Gastroesophageal sphincter (tissue), 4 donors: ENCODE measurements around the gene PDCD4. TPM values are rescaled to one million over a fixed set of nuclear protein-coding genes. Genes with fewer than 3 reads are reported as not detected.

Experiments used
- ATAC-seq: fragments of 150-250 bp; one replicate; pipeline ENCODE4 v1.9.1; 2016; ENCODE audit warnings: mild to moderate bottlenecking, moderate library complexity
- H3K27ac ChIP-seq, 4 donors: fragments of 200-600 bp; sonication (generic) in 3 of 4; 1 replicate in 3 of 4; 2 replicates in 1 of 4; pipeline ENCODE4 v1.5.1; 2016 to 2019
- H3K27me3 ChIP-seq: fragments of 200-600 bp; sonication (generic); one replicate; pipeline ENCODE4 v1.5.1; 2019
- H3K36me3 ChIP-seq, 2 donors: fragments of 200-600 bp; sonication (generic); one replicate each; pipeline ENCODE4 v1.5.1; 2019; ENCODE audit warnings: control low read depth in 1 of 2
- H3K4me1 ChIP-seq, 3 donors: fragments of 200-600 bp; sonication (generic); 1 replicate in 2 of 3; 2 replicates in 1 of 3; pipeline ENCODE4 v1.5.1; 2016 to 2019; ENCODE audit warnings: control low read depth in 2 of 3
- H3K4me3 ChIP-seq, 2 donors: fragments of 200-600 bp; sonication (generic); one replicate each; pipeline ENCODE4 v1.5.1; 2019; ENCODE audit warnings: mild to moderate bottlenecking in 1 of 2, moderate library complexity in 1 of 2
- H3K9me3 ChIP-seq, 3 donors: fragments of 200-600 bp; sonication (generic); one replicate each; pipeline ENCODE4 v1.5.1; 2017 to 2019; ENCODE audit warnings: control low read depth in 2 of 3
- CTCF ChIP-seq, 4 experiments: fragments of 200-600 bp in 2 of 4; fragments of 450-650 bp in 2 of 4; sonication (generic) in 1 of 4; IDR thresholded peaks; one replicate each; pipeline ENCODE4 v1.5.1; 2017 to 2019; ENCODE audit warnings: antibody characterized with exemption in 4 of 4, mild to moderate bottlenecking in 2 of 4, moderate library complexity in 2 of 4
- EP300 ChIP-seq: sonication (generic); formaldehyde crosslinking; IDR thresholded peaks from one replicate; pipeline ENCODE4 v1.6.1; 2017; ENCODE audit warnings: antibody characterized with exemption, mild to moderate bottlenecking
- POLR2A ChIP-seq, 2 donors: fragments of 450-650 bp; IDR thresholded peaks; one replicate each; pipeline ENCODE4 v1.6.1; 2017; ENCODE audit warnings: antibody characterized with exemption in 2 of 2, mild to moderate bottlenecking in 2 of 2, moderate library complexity in 1 of 2
- POLR2AphosphoS5 ChIP-seq: sonication (generic); formaldehyde crosslinking; IDR thresholded peaks from one replicate; pipeline ENCODE4 v1.6.1; 2017; ENCODE audit warnings: antibody characterized with exemption
- WGBS, 2 donors: methylation state at CpG; one replicate each; pipeline ENCODE4 v1.1.5; 2018; ENCODE audit warnings: low coverage in 1 of 2; 5-methylcytosine and 5-hydroxymethylcytosine counted together
- total RNA-seq, 4 donors: library from RNA; depleted of rRNA; stranded (reverse); fragments of >200 nt; gene quantifications; one replicate each; pipeline ENCODE4 v1.1.0, GENCODE V29; 2016

The PDCD4 gene
- total RNA-seq, 4 donors from 2014 or later: 69.1 to 74.6 (median 72.2) TPM

GRCh38 chr10:110927461-110927860 lies 55.7 kb downstream of the PDCD4 start:
- H3K9me3 ChIP-seq: no peaks in the 10 kb centered on the region
- no peak for ATAC-seq
- TF ChIP-seq POLR2A (IDR thresholded peaks at IDR 0.05) (no peak), EP300 (no peak), POLR2AphosphoS5 (no peak), CTCF (IDR thresholded peaks at IDR 0.05) (no peak)
- no peaks in the 10 kb centered on the region for H3K27me3 ChIP-seq
- no peak overlapping the region for H3K27ac ChIP-seq
- 83 to 96% methylated on average over 2 of the region's 2 CpGs for WGBS, 2 donors
- H3K4me1 ChIP-seq: peaks cover 0 to 80% (median 3%) of the 10 kb centered on the region in 3 donors
- H3K4me3 ChIP-seq: no peak overlapping the region
- no peaks in the 10 kb centered on the region for H3K36me3 ChIP-seq

DNA sequence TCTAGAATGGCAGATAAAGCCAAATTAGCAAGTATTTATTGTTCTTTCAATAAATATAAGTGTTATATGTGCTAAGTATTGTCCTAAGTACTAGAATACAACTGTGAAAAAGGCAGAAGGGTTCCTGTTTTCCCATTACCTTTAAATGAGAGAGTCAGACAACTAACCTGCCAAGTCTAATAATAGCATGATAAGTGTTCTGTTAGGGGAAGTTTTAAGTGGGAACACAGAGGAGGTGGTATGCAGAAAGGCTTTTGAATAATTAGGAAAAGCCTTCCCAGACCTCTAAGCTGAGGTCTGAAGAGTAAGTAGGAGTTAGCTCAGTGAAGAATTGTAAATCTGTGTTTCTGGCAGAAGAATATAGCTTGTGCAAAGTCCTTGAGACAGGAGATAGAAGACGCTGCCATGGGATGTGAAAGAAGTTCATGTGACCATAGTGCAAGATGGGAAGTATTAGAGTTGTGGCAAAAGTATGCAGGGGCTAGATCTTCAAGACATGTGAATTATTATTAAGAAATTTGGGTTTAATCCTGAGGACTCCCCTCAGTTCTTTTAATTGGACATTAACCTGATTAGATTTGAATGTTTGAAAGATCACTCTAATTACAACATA lies 60.1 kb downstream of the PDCD4 start:
- Histone ChIP-seq H3K27me3 (no peaks in the 10 kb centered on the region), H3K27ac (no peak overlapping the region), H3K9me3 (no peaks in the 10 kb centered on the region), H3K36me3 (peaks cover 0 to 3% of the 10 kb centered on the region in 2 donors), H3K4me3 (no peak overlapping the region), H3K4me1 (peaks cover 0 to 52% (median 0%) of the 10 kb centered on the region in 3 donors)
- TF ChIP-seq POLR2A (IDR thresholded peaks at IDR 0.05) (no peak), EP300 (no peak), CTCF (IDR thresholded peaks at IDR 0.05) (no peak), POLR2AphosphoS5 (no peak)
- no peak for ATAC-seq
- WGBS, 2 donors: 67 to 80% methylated on average over 1 of the region's 1 CpG

- H3K27me3 ChIP-seq: no peaks in the 10 kb centered on the region
- 42 to 60% methylated on average over 1 of the region's 1 CpG for WGBS, 2 donors
- no peak overlapping the region for H3K27ac ChIP-seq
- no peak for ATAC-seq
- H3K36me3 ChIP-seq: peaks cover 0 to 5% of the 10 kb centered on the region in 2 donors
- TF ChIP-seq CTCF (IDR thresholded peaks at IDR 0.05) (no peak), POLR2AphosphoS5 (no peak), EP300 (no peak), POLR2A (IDR thresholded peaks at IDR 0.05) (no peak)
- H3K4me1 ChIP-seq: peaks cover 0 to 46% (median 0%) of the 10 kb centered on the region in 3 donors
- no peaks in the 10 kb centered on the region for H3K9me3 ChIP-seq
- no peak overlapping the region for H3K4me3 ChIP-seq
Measured at GRCh38 chr10:110932505-110933180, 60.9 kb downstream of the PDCD4 start.

GRCh38 chr10:110936757-110937156 lies 65.0 kb downstream of the PDCD4 start:
- Histone ChIP-seq H3K27me3 (no peaks in the 10 kb centered on the region), H3K9me3 (no peaks in the 10 kb centered on the region), H3K27ac (no peak overlapping the region), H3K36me3 (peaks cover 0 to 8% of the 10 kb centered on the region in 2 donors), H3K4me3 (no peak overlapping the region), H3K4me1 (peaks cover 0 to 17% (median 0%) of the 10 kb centered on the region in 3 donors)
- WGBS, 2 donors: 97% methylated on average over 6 to 14 of the region's 18 CpGs
- no peak for ATAC-seq
- no peak for TF ChIP-seq POLR2A (IDR thresholded peaks at IDR 0.05)
- no peak for TF ChIP-seq CTCF (IDR thresholded peaks at IDR 0.05)
- no peak for TF ChIP-seq EP300
- TF ChIP-seq POLR2AphosphoS5: no peak

DNA sequence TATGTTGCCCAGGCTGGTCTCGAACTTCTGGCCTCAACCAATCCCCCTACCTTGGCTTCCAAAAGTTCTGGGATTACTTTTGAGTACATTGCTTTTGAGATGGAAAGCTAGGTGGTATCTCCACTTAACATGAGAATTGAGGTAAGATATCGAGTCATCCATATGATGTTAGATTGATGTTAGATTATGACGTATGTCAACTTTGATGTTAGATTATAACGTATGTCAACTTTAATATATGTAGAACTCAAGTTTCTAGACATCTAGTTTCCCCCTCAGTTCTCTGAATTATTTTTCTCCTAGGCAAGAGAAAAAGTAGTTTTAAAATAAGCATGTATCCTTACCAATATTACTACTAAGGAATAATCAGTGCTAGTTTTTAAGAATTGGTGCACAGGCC lies 67.7 kb downstream of the PDCD4 start:
- TF ChIP-seq EP300: no peak
- Histone ChIP-seq H3K4me3 (no peak overlapping the region), H3K27me3 (no peaks in the 10 kb centered on the region), H3K27ac (no peak overlapping the region), H3K36me3 (peaks cover 2 to 17% of the 10 kb centered on the region in 2 donors), H3K4me1 (no peaks in the 10 kb centered on the region), H3K9me3 (no peaks in the 10 kb centered on the region)
- 91 to 96% methylated on average over 4 of the region's 4 CpGs for WGBS, 2 donors
- no peak for ATAC-seq
